T-helper 17 cell (primary cell): ENCODE measurements around the gene GABBR2. TPM values are rescaled to one million over a fixed set of nuclear protein-coding genes. Genes with fewer than 3 reads are reported as not detected.

ENCODE experiments used
- ATAC-seq: fragments of 150-1000 bp; cut with Tn5 transposase; 2 replicates; pipeline ENCODE4 v1.10.0; 2021; ENCODE audit warnings: mild to moderate bottlenecking, moderate library complexity
- DNase-seq, 3 donors: peaks; one replicate each; pipeline versions ENCODE4 v3.0.0 to v3.0.0-alpha.2; 2020 to 2021
- H3K9me3 ChIP-seq: one replicate; pipeline ENCODE4 v1.7.0; 2013; ENCODE audit warnings: low read length, mild to moderate bottlenecking; ENCODE audit not compliant: control insufficient read depth, poor library complexity, severe bottlenecking
- H3K27ac Mint-ChIP-seq: one replicate; pipeline ENCODE4 v1.8.0; 2022; ENCODE audit warnings: mild to moderate bottlenecking, moderate library complexity, mixed read lengths
- H3K27me3 Mint-ChIP-seq: one replicate; pipeline ENCODE4 v1.8.0; 2022; ENCODE audit warnings: mixed read lengths
- H3K36me3 Mint-ChIP-seq: one replicate; pipeline ENCODE4 v1.8.0; 2022; ENCODE audit warnings: low read depth, mixed read lengths
- H3K4me1 Mint-ChIP-seq: one replicate; pipeline ENCODE4 v1.8.0; 2022; ENCODE audit warnings: mild to moderate bottlenecking, mixed read lengths
- H3K4me3 Mint-ChIP-seq: one replicate; pipeline ENCODE4 v1.8.0; 2022; ENCODE audit warnings: mild to moderate bottlenecking, moderate library complexity, mixed read lengths
- total RNA-seq, 4 donors: library from RNA in 2 of 4; stranded (reverse) in 2 of 4; gene quantifications; one replicate each; pipeline ENCODE4 v1.2.3 and lab custom pipeline; 2022 to 2026

Gene GABBR2
- total RNA-seq, 2 donors from 2014 or later, result not detected

DNA sequence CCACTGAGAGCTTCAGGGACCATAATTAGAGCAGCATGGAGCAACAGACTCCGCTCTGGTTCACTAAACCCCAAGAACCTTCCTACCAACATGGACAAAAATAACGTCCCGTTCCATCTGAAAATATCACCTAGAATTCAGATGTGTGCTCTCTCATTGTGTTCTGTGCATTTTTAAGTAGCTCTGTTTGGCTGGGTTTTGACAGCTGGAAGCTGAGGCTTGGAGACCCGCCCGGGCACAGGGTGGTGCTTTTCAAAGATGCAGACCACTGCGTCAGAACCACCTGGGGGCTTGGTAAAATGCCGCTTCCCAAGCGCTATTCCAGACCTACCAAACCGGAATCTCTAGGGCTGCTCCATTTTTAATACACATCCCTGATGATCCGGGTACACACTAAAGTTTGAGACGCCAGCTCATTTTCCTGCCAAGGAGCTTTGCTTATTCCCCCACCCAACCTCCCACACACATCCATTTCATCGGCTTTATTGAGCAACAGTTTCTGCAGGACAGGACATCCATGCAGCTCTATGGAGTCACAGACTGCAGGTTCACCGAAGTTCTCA, 104.8 kb downstream of the GABBR2 start:
- Mint-ChIP-seq H3K27ac (no peak overlapping the region), H3K36me3 (no peaks in the 10 kb centered on the region), H3K4me3 (no peak overlapping the region), H3K27me3 (peaks cover 32% of the 10 kb centered on the region), H3K4me1 (no peaks in the 10 kb centered on the region)
- H3K9me3 ChIP-seq, result no peaks in the 10 kb centered on the region
- DNase-seq (no peak), ATAC-seq (no peak)

DNA sequence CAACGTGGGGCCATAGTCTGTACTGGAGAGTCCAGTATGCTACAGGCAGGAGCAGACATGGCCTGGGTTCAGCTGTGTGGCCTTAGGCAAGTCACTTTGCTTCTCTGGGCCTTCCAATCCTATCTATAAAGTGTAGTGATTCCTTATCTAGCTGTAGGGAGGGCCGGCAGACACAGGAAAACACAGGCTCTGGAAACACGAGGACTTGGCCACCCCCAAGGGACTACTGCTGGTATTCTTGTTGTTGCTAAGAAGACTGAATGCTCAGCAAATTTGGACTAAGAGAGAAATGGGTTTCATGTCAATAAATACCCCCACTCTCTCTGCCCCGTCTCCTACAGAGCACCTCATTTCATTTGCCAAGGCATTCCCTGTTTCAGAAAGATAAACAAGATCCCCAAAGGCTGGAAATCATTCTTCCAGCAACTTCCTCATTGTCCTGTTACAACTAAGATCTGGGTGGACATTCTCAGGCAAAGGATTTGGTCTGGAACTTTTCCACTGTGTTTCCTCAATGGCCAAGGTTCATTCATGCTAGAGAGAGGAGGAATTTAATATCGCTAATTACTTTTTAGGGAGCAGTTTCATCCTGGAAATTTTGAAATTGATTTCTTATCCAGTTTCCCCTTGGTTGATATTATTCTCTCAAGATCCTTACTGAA, 105.8 kb downstream of the GABBR2 start:
- DNase-seq, result no peak
- Mint-ChIP-seq H3K27me3 (peaks cover 35% of the 10 kb centered on the region), H3K27ac (no peak overlapping the region), H3K4me1 (no peaks in the 10 kb centered on the region), H3K36me3 (no peaks in the 10 kb centered on the region), H3K4me3 (no peak overlapping the region)
- no peak for ATAC-seq
- H3K9me3 ChIP-seq, result no peaks in the 10 kb centered on the region

DNA sequence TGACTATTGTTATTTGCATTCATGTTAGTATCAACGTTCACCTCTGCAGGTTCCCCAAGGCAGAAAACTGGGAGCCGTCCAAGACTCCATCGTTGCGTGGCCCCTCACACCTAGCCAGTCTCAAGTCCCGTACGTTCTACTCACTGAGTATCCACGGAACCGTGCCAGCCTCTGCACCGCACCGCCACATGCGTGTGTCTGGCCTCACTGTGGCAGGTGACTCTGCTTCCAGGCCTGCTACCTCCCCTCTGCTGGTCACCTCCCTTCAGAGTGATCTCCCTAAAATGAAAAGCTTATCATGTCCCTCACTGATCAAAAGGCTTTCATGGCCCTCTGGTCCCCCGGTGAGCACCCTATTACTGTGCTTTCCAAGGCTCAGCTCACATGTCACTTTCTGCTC, 108.1 kb downstream of the GABBR2 start:
- DNase-seq (no peak), ATAC-seq (no peak)
- H3K4me3 Mint-ChIP-seq, result no peak overlapping the region
- H3K9me3 ChIP-seq, result no peaks in the 10 kb centered on the region
- H3K36me3 Mint-ChIP-seq, result no peaks in the 10 kb centered on the region
- no peaks in the 10 kb centered on the region for H3K4me1 Mint-ChIP-seq
- peaks cover 36% of the 10 kb centered on the region for H3K27me3 Mint-ChIP-seq
- H3K27ac Mint-ChIP-seq, result no peak overlapping the region

DNA sequence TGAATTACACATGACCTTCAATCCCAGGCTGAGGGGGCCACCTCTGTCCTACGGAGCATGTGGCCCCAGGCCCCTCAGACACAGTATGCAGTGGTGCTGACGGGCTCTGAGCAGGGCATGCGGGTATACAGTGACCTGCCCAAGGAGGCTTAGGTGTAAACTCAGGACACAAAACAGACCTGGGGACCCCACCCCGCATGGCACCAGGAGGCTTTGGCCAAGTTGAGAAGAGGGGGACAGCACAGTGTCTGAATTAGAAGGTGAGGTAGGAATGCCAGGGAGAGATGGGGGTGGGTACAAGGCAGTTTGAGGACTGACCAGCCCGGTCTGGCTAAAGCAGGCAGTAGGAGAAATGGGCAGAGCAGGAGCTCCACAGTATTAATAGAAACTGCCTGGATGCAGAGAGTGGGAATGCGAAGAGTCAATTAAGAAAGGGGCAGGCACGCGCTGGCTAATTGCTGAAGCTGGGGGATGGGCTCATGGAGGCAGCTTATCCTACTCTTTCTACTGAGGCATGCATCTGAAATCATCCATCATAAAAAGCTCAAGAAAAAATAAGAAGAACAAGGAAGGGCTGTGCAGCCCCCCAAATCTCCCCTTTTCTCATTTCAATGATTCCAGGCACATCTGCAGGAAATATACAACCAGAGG, 109.0 kb downstream of the GABBR2 start:
- H3K4me1 Mint-ChIP-seq, result no peaks in the 10 kb centered on the region
- no peaks in the 10 kb centered on the region for H3K9me3 ChIP-seq
- H3K36me3 Mint-ChIP-seq, result no peaks in the 10 kb centered on the region
- no peak overlapping the region for H3K4me3 Mint-ChIP-seq
- DNase-seq (no peak), ATAC-seq (no peak)
- no peak overlapping the region for H3K27ac Mint-ChIP-seq
- H3K27me3 Mint-ChIP-seq, result peaks cover 45% of the 10 kb centered on the region

DNA sequence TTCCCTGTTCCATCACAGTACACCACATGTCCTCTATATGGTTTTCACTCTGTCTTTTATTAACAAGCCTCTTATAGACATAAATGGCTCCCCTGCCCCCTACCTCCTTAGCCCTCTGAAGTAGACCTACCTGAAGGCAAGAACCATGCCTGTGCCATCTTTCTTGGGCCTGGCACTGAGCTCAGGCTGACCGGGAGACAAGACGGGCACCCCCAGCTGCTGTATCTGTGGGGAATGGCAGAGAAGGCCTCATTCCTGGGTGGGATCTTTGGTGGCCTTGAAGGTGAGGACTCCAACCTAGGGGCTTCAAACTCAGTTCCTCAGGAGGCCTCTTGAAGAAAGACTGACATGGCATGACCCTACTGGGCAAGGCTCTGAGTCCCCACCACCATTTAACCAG, 109.9 kb downstream of the GABBR2 start:
- H3K27me3 Mint-ChIP-seq, result peaks cover 45% of the 10 kb centered on the region
- DNase-seq (no peak), ATAC-seq (no peak)
- no peak overlapping the region for H3K4me3 Mint-ChIP-seq
- H3K27ac Mint-ChIP-seq, result no peak overlapping the region
- no peaks in the 10 kb centered on the region for H3K4me1 Mint-ChIP-seq
- H3K9me3 ChIP-seq, result no peaks in the 10 kb centered on the region
- H3K36me3 Mint-ChIP-seq, result no peaks in the 10 kb centered on the region

DNA sequence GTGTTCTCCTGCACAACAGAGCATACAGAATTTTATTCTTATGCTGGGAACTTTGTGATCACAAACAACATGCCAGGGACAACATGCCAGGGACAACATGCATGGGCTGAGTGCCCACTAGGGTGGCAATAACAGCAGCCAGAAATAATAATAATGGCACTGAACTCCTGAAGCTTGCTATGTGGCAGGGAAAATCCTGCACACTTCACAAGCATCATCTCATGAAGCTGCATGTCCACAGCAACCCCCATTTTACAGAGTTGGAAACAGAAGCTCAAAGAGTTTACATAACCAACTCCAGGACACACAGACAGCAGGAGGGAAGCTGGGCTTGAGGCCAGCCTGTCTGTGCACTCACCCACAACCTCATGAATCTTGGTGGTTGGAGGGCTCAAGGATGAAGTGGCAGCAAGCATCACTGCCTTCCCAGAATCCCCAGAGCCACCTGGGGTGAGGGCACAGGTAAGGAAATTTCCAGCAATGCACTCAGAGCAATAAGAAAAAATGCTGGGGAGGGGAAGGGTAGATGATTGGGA, 111.4 kb downstream of the GABBR2 start:
- no peak for ATAC-seq

DNA sequence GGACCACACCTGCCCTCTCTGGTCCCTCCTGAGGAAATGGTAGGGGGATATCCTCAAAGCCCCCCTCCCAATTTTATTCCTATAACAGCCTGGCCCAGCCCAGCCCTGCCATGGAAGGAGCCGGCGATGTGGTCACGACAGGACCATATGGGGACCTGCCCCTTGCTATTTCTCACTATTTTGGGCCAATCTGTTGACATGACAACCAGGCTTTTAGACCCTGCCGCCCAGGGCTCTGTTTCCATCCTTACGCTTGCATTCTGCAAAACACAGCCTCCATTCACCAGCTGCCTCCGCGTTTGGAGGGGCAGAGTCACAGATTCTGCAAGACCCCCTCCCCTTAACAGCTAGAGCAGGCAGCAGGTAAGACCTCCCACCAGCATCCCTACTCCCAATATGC, 112.2 kb downstream of the GABBR2 start:
- H3K4me3 Mint-ChIP-seq, result no peak overlapping the region
- no peaks in the 10 kb centered on the region for H3K9me3 ChIP-seq
- H3K36me3 Mint-ChIP-seq, result no peaks in the 10 kb centered on the region
- H3K27ac Mint-ChIP-seq, result no peak overlapping the region
- H3K27me3 Mint-ChIP-seq, result peaks cover 40% of the 10 kb centered on the region
- H3K4me1 Mint-ChIP-seq, result no peaks in the 10 kb centered on the region
- DNase-seq (no peak), ATAC-seq (no peak)

More for the DNA sequence above, 111.4 kb downstream of the GABBR2 start:
- H3K27ac Mint-ChIP-seq, result no peak overlapping the region
- peaks cover 40% of the 10 kb centered on the region for H3K27me3 Mint-ChIP-seq
- no peaks in the 10 kb centered on the region for H3K36me3 Mint-ChIP-seq
- H3K4me3 Mint-ChIP-seq, result no peak overlapping the region
- DNase-seq, result no peak
- no peaks in the 10 kb centered on the region for H3K4me1 Mint-ChIP-seq
- no peaks in the 10 kb centered on the region for H3K9me3 ChIP-seq

DNA sequence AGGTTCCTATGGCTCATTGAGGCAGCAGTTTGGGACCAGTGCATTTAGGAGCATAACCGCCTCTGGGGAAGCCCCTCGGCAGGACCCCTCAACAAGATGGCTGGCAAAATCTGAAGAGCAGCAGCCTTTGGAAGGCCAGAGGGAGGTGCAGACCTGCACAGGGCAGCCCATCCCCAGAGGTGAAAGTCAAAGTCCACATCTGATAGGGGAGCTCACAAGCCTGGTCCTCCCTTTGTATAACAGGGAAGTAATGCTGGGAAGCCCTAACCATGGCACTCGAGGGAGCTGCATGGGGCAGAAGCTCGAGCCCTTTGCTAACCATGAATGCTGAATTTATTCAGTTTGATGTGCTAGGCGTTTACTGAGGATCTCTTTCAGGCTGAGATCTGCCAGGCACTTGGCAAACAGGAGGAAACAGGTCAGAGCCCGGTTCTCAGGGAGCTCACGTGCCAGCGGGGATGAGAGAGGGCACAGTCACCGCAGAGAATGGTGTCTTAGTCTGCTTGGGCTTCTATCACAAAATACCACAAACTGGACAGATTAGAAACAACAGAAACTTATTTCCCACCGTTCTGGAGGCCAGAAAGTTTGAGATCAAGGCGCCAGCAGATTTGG, 114.1 kb downstream of the GABBR2 start:
- Mint-ChIP-seq H3K27me3 (peaks cover 31% of the 10 kb centered on the region), H3K4me1 (no peaks in the 10 kb centered on the region), H3K36me3 (no peaks in the 10 kb centered on the region), H3K27ac (no peak overlapping the region), H3K4me3 (no peak overlapping the region)
- ATAC-seq (no peak), DNase-seq (no peak)
- H3K9me3 ChIP-seq, result no peaks in the 10 kb centered on the region

DNA sequence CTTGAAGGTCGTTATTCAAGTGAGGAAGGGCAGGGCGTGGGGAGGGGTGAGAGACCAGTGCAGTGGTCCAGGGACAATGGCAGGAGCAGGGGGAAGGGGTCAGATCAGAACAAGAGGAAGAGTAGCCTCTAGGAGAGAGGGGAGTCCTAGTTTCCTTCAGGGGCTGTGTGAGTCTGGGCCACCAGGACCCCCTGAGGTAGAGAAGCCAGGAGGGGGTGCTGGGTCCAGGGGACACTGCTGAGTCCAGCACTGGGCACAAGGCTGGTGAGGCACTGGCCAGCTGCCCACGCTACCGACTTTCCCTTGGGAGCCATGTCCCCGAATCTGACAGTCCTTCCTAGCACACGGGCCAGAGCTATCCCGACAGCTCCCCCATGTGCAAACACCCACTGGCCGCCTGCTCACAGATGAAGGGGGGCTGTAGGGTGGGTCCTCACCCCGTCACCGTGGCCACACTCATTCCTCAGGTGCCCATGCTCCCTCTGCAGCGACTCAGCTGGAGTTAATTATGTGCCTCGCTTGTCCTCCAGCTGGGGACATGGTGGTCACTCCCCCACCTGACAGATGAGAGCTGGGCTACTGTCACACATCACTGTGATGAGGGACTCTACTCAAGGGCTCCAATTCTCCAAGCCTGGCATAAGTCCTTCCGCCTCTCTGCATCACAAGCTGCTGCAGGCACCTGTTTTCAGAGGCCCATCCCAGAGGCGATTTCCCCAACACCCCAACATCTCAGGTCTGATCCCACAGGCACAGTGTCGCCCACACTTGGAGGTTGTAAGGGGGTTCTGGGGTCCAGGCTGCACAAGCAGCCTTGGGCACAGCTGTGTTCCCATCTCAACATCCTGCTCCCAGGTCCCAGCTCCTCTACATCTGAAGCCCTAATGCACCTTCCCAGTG, 115.1 kb downstream of the GABBR2 start:
- peaks cover 37% of the 10 kb centered on the region for H3K27me3 Mint-ChIP-seq
- no peak overlapping the region for H3K27ac Mint-ChIP-seq
- no peaks in the 10 kb centered on the region for H3K4me1 Mint-ChIP-seq
- no peak overlapping the region for H3K4me3 Mint-ChIP-seq
- ATAC-seq (no peak), DNase-seq (no peak)
- H3K36me3 Mint-ChIP-seq, result no peaks in the 10 kb centered on the region
- H3K9me3 ChIP-seq, result no peaks in the 10 kb centered on the region

DNA sequence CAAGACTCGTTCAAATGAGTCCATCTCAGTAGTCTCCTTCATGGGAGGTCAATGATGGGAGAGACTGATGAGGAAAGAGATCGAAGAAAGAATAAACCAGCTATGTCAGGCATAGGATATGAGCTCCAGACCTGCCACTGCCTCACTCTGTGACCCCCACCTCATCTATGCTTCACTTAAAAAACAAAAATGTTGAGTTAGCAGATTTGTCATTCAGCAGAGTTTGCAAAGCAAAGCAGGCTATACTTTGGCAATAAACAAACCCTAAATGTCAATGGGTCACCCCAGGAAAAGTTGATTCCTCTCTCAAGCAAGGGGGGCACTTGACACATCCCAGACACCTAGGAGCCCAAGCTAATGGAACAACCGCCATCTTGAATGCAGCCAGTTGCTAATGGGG, 117.0 kb downstream of the GABBR2 start:
- H3K27me3 Mint-ChIP-seq, result peaks cover 42% of the 10 kb centered on the region
- no peaks in the 10 kb centered on the region for H3K4me1 Mint-ChIP-seq
- H3K9me3 ChIP-seq, result no peaks in the 10 kb centered on the region
- no peaks in the 10 kb centered on the region for H3K36me3 Mint-ChIP-seq
- H3K4me3 Mint-ChIP-seq, result no peak overlapping the region
- DNase-seq (no peak), ATAC-seq (no peak)
- no peak overlapping the region for H3K27ac Mint-ChIP-seq

DNA sequence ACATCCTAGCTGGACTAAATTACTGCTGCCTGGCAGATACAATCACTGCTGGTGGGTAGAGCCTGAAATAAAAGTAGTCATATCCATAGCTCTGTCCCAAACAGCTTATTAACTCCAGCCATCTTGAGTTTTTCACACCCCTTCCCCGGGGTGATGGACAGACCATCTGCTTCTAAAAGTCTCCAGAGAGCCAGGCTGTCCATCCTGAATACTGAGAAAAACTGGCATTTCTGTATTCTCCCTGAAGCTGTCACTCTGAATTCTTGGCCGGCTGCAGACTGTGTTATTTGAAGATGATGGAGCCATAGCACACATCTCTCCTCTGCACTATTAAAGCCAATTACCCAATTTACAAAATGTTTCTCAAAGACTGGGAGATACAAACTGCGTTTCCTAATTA, 118.6 kb downstream of the GABBR2 start:
- Mint-ChIP-seq H3K27ac (no peak overlapping the region), H3K4me1 (no peaks in the 10 kb centered on the region), H3K27me3 (peaks cover 36% of the 10 kb centered on the region), H3K36me3 (no peaks in the 10 kb centered on the region), H3K4me3 (no peak overlapping the region)
- ATAC-seq (no peak), DNase-seq (no peak)
- H3K9me3 ChIP-seq, result no peaks in the 10 kb centered on the region

DNA sequence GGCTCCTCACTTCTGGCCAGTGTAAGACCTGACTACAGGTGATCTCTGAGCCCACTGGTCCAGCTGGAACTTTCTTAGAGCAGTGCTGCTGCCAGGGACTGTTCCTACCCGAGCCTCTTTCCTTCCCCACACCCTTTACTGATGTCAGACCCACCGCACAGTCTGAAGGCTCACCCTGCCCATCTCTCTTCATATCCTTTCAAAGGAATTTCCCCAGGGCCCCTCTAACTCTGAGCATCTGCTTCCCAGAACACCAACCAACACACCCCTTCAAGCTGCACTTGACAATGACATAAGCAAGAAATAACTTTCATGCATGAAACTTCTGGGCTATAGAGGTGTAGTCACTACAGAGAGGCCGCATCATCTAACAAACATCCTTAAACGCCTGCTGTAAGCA, 119.6 kb downstream of the GABBR2 start:
- Mint-ChIP-seq H3K4me3 (no peak overlapping the region), H3K4me1 (no peaks in the 10 kb centered on the region), H3K27ac (no peak overlapping the region), H3K36me3 (no peaks in the 10 kb centered on the region), H3K27me3 (peaks cover 29% of the 10 kb centered on the region)
- no peak for DNase-seq
- no peaks in the 10 kb centered on the region for H3K9me3 ChIP-seq
- no peak for ATAC-seq
